H1 (cell line): ENCODE measurements around the gene PSAP. TPM values are rescaled to one million over a fixed set of nuclear protein-coding genes. Genes with fewer than 3 reads are reported as not detected.
A peak's percentile ranks its signal among the peaks of the same experiment; 100 is the strongest.

Experiments
- CTCF ChIA-PET: fragments of 300-600 bp; sonication (Branson Sonifier 250); formaldehyde crosslinking; loops from one replicate; lab custom pipeline; 2021; ENCODE audit not compliant: partially characterized antibody; lab: Charles Lee
- POLR2A ChIA-PET: fragments of 300-600 bp; sonication (Branson Sonifier 250); formaldehyde crosslinking; loops from one replicate; lab custom pipeline; 2021; ENCODE audit warnings: inconsistent platforms; ENCODE audit not compliant: partially characterized antibody; lab: Charles Lee
- DNase-seq, 2 experiments: peaks; one replicate each; pipeline versions ENCODE4 v3.0.0 to v3.0.0-alpha.2; 2010 to 2022; ENCODE audit warnings: low spot score in 2 of 2, low read depth in 1 of 2, mixed read lengths in 1 of 2
- FAIRE-seq: peaks from 2 replicates; lab custom pipeline; 2011; peaks lifted over from hg19 to GRCh38; lab: Jason Lieb, UNC
- H2AFZ ChIP-seq: 2 replicates; pipeline ENCODE4 v1.8.1; 2012; ENCODE audit warnings: low read length, inconsistent platforms
- H2AK5ac ChIP-seq: 2 replicates; pipeline ENCODE4 v1.6.1; 2013; ENCODE audit warnings: low read depth, low read length
- H2BK120ac ChIP-seq: replicated peaks from 2 replicates; pipeline ENCODE3; 2013; ENCODE audit warnings: low read depth, low read length, inconsistent platforms
- H2BK12ac ChIP-seq: 2 replicates; pipeline ENCODE4 v1.6.1; 2013; ENCODE audit warnings: low read depth, low read length
- H2BK15ac ChIP-seq: 2 replicates; pipeline ENCODE4 v1.6.1; 2013; ENCODE audit warnings: low read length
- H2BK20ac ChIP-seq: 2 replicates; pipeline ENCODE4 v1.6.1; 2013; ENCODE audit warnings: low read length
- H2BK5ac ChIP-seq: 2 replicates; pipeline ENCODE4 v1.6.1; 2013; ENCODE audit warnings: low read depth, low read length
- H3K14ac ChIP-seq: 2 replicates; pipeline ENCODE4 v1.6.1; 2013; ENCODE audit warnings: inconsistent platforms; ENCODE audit not compliant: insufficient read length
- H3K18ac ChIP-seq: 2 replicates; pipeline ENCODE4 v1.6.1; 2013; ENCODE audit warnings: low read length; ENCODE audit errors: extremely low read depth
- H3K23ac ChIP-seq: 2 replicates; pipeline ENCODE4 v1.6.1; 2013; ENCODE audit warnings: inconsistent platforms; ENCODE audit not compliant: insufficient read length
- H3K23me2 ChIP-seq: 2 replicates; pipeline ENCODE4 v1.6.1; 2013; ENCODE audit warnings: low read depth, low read length
- H3K27ac ChIP-seq: 2 replicates; pipeline ENCODE4 v1.6.1; 2011; ENCODE audit warnings: low read depth, low read length, inconsistent platforms
- H3K27me3 ChIP-seq, 4 experiments: replicated peaks in 1 of 4; 1 replicate in 1 of 4; 2 replicates in 3 of 4; pipeline versions ENCODE4 v1.6.1 to v1.8.1; 2011 to 2013; ENCODE audit warnings: low read length in 3 of 4, mild to moderate bottlenecking in 3 of 4, inconsistent platforms in 2 of 4, mixed read lengths in 2 of 4, moderate library complexity in 1 of 4; ENCODE audit not compliant: control insufficient read depth in 3 of 4, insufficient read depth in 3 of 4; ENCODE audit errors: extremely low read depth in 1 of 4
- H3K36me3 ChIP-seq, 4 experiments: 2 replicates each; pipeline versions ENCODE4 v1.6.1 to v1.8.1; 2011 to 2013; ENCODE audit warnings: mild to moderate bottlenecking in 4 of 4, low read length in 3 of 4, moderate library complexity in 2 of 4, control low read depth in 1 of 4, inconsistent platforms in 1 of 4; ENCODE audit not compliant: insufficient read depth in 4 of 4, control insufficient read depth in 2 of 4
- H3K4ac ChIP-seq: replicated peaks from 2 replicates; pipeline ENCODE3; 2013; ENCODE audit warnings: low read length, low read depth, mixed read lengths, inconsistent platforms; ENCODE audit not compliant: insufficient read length
- H3K4me1 ChIP-seq, 4 experiments: replicated peaks in 1 of 4; 1 replicate in 1 of 4; 2 replicates in 3 of 4; pipeline versions ENCODE4 v1.6.1 to v1.8.1; 2011 to 2013; ENCODE audit warnings: low read length in 3 of 4, inconsistent platforms in 2 of 4, mixed read lengths in 1 of 4; ENCODE audit not compliant: insufficient read depth in 4 of 4, control insufficient read depth in 3 of 4
- H3K4me2 ChIP-seq, 2 experiments: 2 replicates each; pipeline versions ENCODE4 v1.6.1 to v1.8.1; 2011 to 2013; ENCODE audit warnings: low read depth in 2 of 2, low read length in 2 of 2, control low read depth in 1 of 2, inconsistent platforms in 1 of 2, mild to moderate bottlenecking in 1 of 2; ENCODE audit not compliant: insufficient read depth in 1 of 2
- H3K4me3 ChIP-seq, 4 experiments: fragments of 200-600, 300-600 bp in 1 of 4; sonication (generic), shearing (Covaris generic), sonication (Bioruptor Twin) in 1 of 4; 2 replicates each; pipeline versions ENCODE4 v1.5.1 to v1.8.1; 2011 to 2016; ENCODE audit warnings: low read length in 4 of 4, low read depth in 3 of 4, control low read depth in 2 of 4, inconsistent platforms in 2 of 4, mild to moderate bottlenecking in 2 of 4, mixed read lengths in 1 of 4, moderate library complexity in 1 of 4; ENCODE audit not compliant: insufficient read depth in 2 of 4; ENCODE audit errors: extremely low read depth in 1 of 4
- H3K56ac ChIP-seq: replicated peaks from 2 replicates; pipeline ENCODE3; 2013; ENCODE audit warnings: low read depth, mild to moderate bottlenecking, mixed read lengths, low read length, inconsistent platforms; ENCODE audit not compliant: insufficient read length
- H3K79me1 ChIP-seq: 2 replicates; pipeline ENCODE4 v1.6.1; 2013; ENCODE audit warnings: low read depth, low read length, control low read depth
- H3K79me2 ChIP-seq, 2 experiments: 2 replicates each; pipeline versions ENCODE4 v1.6.1 to v1.8.1; 2012 to 2013; ENCODE audit warnings: low read length in 2 of 2, mild to moderate bottlenecking in 2 of 2, inconsistent platforms in 1 of 2; ENCODE audit not compliant: insufficient read depth in 2 of 2, control insufficient read depth in 1 of 2
- H3K9ac ChIP-seq, 4 experiments: replicated peaks in 1 of 4; 1 replicate in 1 of 4; 2 replicates in 3 of 4; pipeline versions ENCODE4 v1.6.1 to v1.8.1; 2011 to 2013; ENCODE audit warnings: low read depth in 3 of 4, low read length in 3 of 4, control low read depth in 2 of 4, mild to moderate bottlenecking in 2 of 4, moderate library complexity in 2 of 4, inconsistent platforms in 1 of 4; ENCODE audit errors: extremely low read depth in 1 of 4
- H3K9me3 ChIP-seq, 2 experiments: 2 replicates each; pipeline versions ENCODE4 v1.6.1 to v1.8.1; 2012 to 2013; ENCODE audit warnings: mild to moderate bottlenecking in 2 of 2, moderate library complexity in 2 of 2, control low read depth in 1 of 2, inconsistent platforms in 1 of 2, low read depth in 1 of 2, low read length in 1 of 2, mixed read lengths in 1 of 2; ENCODE audit not compliant: insufficient read depth in 2 of 2
- H4K20me1 ChIP-seq, 2 experiments: replicated peaks in 1 of 2; 2 replicates each; pipeline versions ENCODE3 to v1.8.1; 2011 to 2013; ENCODE audit warnings: inconsistent platforms in 2 of 2, low read length in 2 of 2, mild to moderate bottlenecking in 1 of 2; ENCODE audit not compliant: insufficient read depth in 2 of 2, control insufficient read depth in 1 of 2
- H4K5ac ChIP-seq: 2 replicates; pipeline ENCODE4 v1.6.1; 2013; ENCODE audit warnings: low read length, low read depth, mixed read lengths, inconsistent platforms; ENCODE audit not compliant: insufficient read length
- H4K8ac ChIP-seq: 2 replicates; pipeline ENCODE4 v1.8.0; 2013; ENCODE audit warnings: mild to moderate bottlenecking, moderate library complexity, low read length, inconsistent platforms; ENCODE audit not compliant: insufficient read depth; ENCODE audit errors: extremely low read depth
- H4K91ac ChIP-seq: replicated peaks from 2 replicates; pipeline ENCODE3; 2013; ENCODE audit warnings: low read length, mixed read lengths, inconsistent platforms; ENCODE audit not compliant: insufficient read length
- CBX8 ChIP-seq: fragments of 300-800, 300-1000 bp; sonication (generic); IDR thresholded peaks from 2 replicates; pipeline ENCODE4 v1.7.1; 2016; ENCODE audit warnings: low read depth, low read length, borderline replicate concordance
- CEBPB ChIP-seq: IDR thresholded peaks from 2 replicates; pipeline ENCODE4 v1.6.1; 2012; ENCODE audit warnings: low read depth, low read length
- CHD2 ChIP-seq: IDR thresholded peaks from 2 replicates; pipeline ENCODE4 v1.6.1; 2012; ENCODE audit warnings: low read length, improper control_type of control experiment
- GABPA ChIP-seq: IDR thresholded peaks from 2 replicates; pipeline ENCODE4 v1.6.1; 2011; ENCODE audit warnings: mild to moderate bottlenecking, low read length, moderate library complexity, borderline replicate concordance; ENCODE audit not compliant: insufficient read depth
- JUN ChIP-seq: IDR thresholded peaks from 2 replicates; pipeline ENCODE4 v1.6.1; 2011; ENCODE audit warnings: low read depth, mild to moderate bottlenecking, improper control_type of control experiment, low read length
- MAX ChIP-seq: IDR thresholded peaks from 2 replicates; pipeline ENCODE4 v1.6.1; 2012; ENCODE audit warnings: inconsistent platforms
- RBBP5 ChIP-seq: IDR thresholded peaks from 2 replicates; pipeline ENCODE4 v1.7.1; 2012; ENCODE audit warnings: low read depth, mild to moderate bottlenecking, inconsistent platforms, low read length, moderate library complexity, borderline replicate concordance
- SP4 ChIP-seq: IDR thresholded peaks from 2 replicates; pipeline ENCODE4 v1.6.1; 2012; ENCODE audit warnings: low read length, inconsistent platforms
- TAF1 ChIP-seq: IDR thresholded peaks from 2 replicates; pipeline ENCODE4 v1.6.1; 2011; ENCODE audit warnings: mild to moderate bottlenecking, low read depth, low read length
- TCF12 ChIP-seq: IDR thresholded peaks from 2 replicates; pipeline ENCODE4 v1.6.1; 2011; ENCODE audit warnings: low read depth, mild to moderate bottlenecking, low read length
- TEAD4 ChIP-seq: IDR thresholded peaks from 2 replicates; pipeline ENCODE4 v1.6.1; 2012; ENCODE audit warnings: low read depth, low read length, inconsistent platforms, mixed read lengths
- WGBS, 2 experiments: shearing (Covaris generic) in 1 of 2; methylation state at CpG; one replicate each; pipeline versions ENCODE4 v1.1.6 to v1.1.7; 2013 to 2015; ENCODE audit warnings: low lambda C conversion rate in 2 of 2, mixed read lengths in 2 of 2, inconsistent platforms in 1 of 2, low coverage in 1 of 2, missing lambda C conversion rate in 1 of 2; ENCODE audit not compliant: insufficient replicate concordance in 2 of 2, insufficient coverage in 1 of 2, insufficient read length in 1 of 2; ENCODE audit errors: extremely low coverage in 1 of 2, missing lambda C conversion rate in 1 of 2; 5-methylcytosine and 5-hydroxymethylcytosine counted together
- polyA plus RNA-seq, 7 experiments: library from polyadenylated mRNA; depleted of rRNA in 3 of 7; stranded (reverse) in 5 of 7; unstranded in 2 of 7; fragments of >200 nt in 5 of 7; fragments of 200-250 nt in 2 of 7; gene quantifications; 1 replicate in 5 of 7; 2 replicates in 1 of 7; 4 replicates in 1 of 7; pipeline versions ENCODE4 v1.2.1 to v1.2.3, GENCODE V29; 2011 to 2013; ENCODE audit warnings: missing spikeins in 2 of 7, mixed read lengths in 2 of 7
- total RNA-seq: library from RNA; stranded (reverse); fragmentation: NEBNext Ultra II Directional; extraction: Animal tissue kit (Norgen Biotek cat#: 25700); gene quantifications from 2 replicates; pipeline ENCODE4 v1.2.1, GENCODE V29; 2021
- TF ChIP-seq, protein P1 (sequence below): IDR thresholded peaks from 2 replicates; pipeline ENCODE4 v1.6.1; 2011; ENCODE audit warnings: low read depth, mild to moderate bottlenecking, low read length; ENCODE audit not compliant: insufficient read depth

PSAP gene
- total and polyA plus RNA-seq, 2 of the 8 experiments (the other 6 are each of a cell fraction or from before 2014, with no cell fraction given) = 386 to 504 TPM

- Histone ChIP-seq H2AFZ (peak overlapping the region; percentile 91), H3K79me2 (no peaks in the 10 kb centered on the region), H3K56ac (no peak overlapping the region), H2AK5ac (no peak overlapping the region), H3K27me3 (peaks cover 4 to 27% (median 25%) of the 10 kb centered on the region in 4 experiments), H3K36me3 (no peaks in the 10 kb centered on the region), H3K23ac (no peak overlapping the region), H3K4me2 (peak overlapping the region; percentile 80 to 96), H3K79me1 (no peaks in the 10 kb centered on the region), H2BK15ac (peak overlapping the region; percentile 99; the same call in 1 of the 2 replicates), H3K23me2 (peaks cover 7% of the 10 kb centered on the region; the same call in 1 of the 2 replicates), H4K5ac (no peak overlapping the region), H4K91ac (no peak overlapping the region), H3K9me3 (no peaks in the 10 kb centered on the region), H3K18ac (no peak overlapping the region; the same call in none of the 2 replicates), H2BK120ac (no peak overlapping the region), H2BK20ac (no peak overlapping the region), H3K9ac (no peak overlapping the region; a peak in 1 of 7 replicates), H2BK12ac (no peak overlapping the region), H4K20me1 (no peaks in the 10 kb centered on the region), H4K8ac (no peak overlapping the region), H3K4me3 (peak overlapping the region; percentile 53 to 65 (median 62); a peak in 7 of 8 replicates), H3K14ac (no peak overlapping the region), H2BK5ac (no peak overlapping the region), H3K4me1 (no peaks in the 10 kb centered on the region; a peak in 1 of 7 replicates), H3K27ac (no peak overlapping the region), H3K4ac (no peak overlapping the region)
- 5% methylated on average over 36 of the region's 48 CpGs; no CpG with 5 or more reads in 1 of the 2 experiments for WGBS, 2 experiments
- DNase-seq = peak; percentile 5 to 75
- ChIA-PET POLR2A (interaction anchor here (0.7 kb wide), 1 partner anchor 39 kb away, joined by 3 read pairs; no protein-coding TSS in a partner anchor), CTCF (no interaction called here)
- FAIRE-seq = no peak
- TF ChIP-seq RBBP5 (peak; percentile 47; the same call in 1 of the 2 replicates), SP4 (no peak), CEBPB (peak; percentile 100), TCF12 (no peak), CBX8 (no peak), TEAD4 (no peak), GABPA (0 out of 2 replicates have a peak, but pooled peaks have one; percentile 17), TAF1 (no peak), CHD2 (no peak), JUN (no peak), MAX (peak; percentile 93)
- TF ChIP-seq, protein P1, sequence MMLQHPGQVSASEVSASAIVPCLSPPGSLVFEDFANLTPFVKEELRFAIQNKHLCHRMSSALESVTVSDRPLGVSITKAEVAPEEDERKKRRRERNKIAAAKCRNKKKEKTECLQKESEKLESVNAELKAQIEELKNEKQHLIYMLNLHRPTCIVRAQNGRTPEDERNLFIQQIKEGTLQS = no peak
Observed at GRCh38 chr10:71888623-71889387, 37.8 kb upstream of the PSAP start.
